ENCODE measurements around the gene PRDM13. TPM values are rescaled to one million over a fixed set of nuclear protein-coding genes. Genes with fewer than 3 reads are reported as not detected.

PRDM13 gene
- total and polyA plus RNA-seq, 9 of the 15 experiments (the other 6 are each of a cell fraction or from before 2014, with no cell fraction given), result not detected

DNA sequence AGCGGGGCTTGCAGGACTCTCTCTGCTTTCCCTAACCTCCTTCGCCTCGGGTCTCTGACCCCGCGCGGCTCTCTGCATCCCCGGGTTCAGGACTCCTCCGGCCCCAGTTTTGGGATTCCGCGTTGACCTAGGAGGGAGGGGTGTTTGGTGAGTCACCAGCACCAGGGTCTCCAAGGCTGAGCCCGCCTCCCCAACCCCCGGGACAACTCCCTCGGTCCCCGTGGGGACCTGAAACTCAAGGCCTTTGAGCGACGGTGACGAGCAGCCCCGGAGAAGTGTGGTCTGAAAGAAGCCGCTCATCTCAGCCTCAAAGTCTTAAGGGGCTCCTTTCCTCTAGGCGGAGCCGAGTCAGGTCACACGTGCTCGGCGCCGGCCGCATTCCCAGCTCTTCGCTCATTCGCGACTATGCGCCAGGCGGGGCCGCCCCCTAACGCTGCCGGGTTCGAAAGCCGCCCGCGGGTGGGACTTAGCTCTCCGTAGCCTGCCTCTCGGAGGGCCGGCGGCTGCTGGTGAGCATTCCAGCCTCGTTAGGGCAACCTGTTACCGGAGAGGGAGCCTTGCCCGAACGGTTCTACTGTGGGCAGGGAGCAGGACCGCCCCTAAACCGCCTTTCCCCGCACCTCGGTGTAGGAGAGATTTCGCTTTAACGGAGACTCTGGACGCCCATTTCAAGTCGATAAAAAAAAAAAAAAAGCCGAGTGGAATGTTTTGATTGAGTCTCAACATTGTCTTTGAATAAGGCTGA, 3.0 kb upstream of the PRDM13 start (continued):
- TF ChIP-seq, protein P1, sequence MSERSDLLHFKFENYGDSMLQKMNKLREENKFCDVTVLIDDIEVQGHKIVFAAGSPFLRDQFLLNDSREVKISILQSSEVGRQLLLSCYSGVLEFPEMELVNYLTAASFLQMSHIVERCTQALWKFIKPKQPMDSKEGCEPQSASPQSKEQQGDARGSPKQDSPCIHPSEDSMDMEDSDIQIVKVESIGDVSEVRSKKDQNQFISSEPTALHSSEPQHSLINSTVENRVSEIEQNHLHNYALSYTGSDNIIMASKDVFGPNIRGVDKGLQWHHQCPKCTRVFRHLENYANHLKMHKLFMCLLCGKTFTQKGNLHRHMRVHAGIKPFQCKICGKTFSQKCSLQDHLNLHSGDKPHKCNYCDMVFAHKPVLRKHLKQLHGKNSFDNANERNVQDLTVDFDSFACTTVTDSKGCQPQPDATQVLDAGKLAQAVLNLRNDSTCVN (CRISPR knock-in tag; IDR thresholded peaks at IDR 0.05), result no peak
- TF ChIP-seq ZNF75A (CRISPR knock-in tag; IDR thresholded peaks at IDR 0.05) (no peak), TEAD1 (CRISPR knock-in tag; IDR thresholded peaks at IDR 0.05) (0 out of 4 replicates have a peak, but pooled peaks of 1 of the 2 experiments have one; percentile 39), CHCHD3 (CRISPR knock-in tag; IDR thresholded peaks at IDR 0.05) (no peak), SRSF9 (IDR thresholded peaks at IDR 0.05; ENCODE audit: borderline replicate concordance, low read depth, low read length) (no peak), L3MBTL2 (IDR thresholded peaks at IDR 0.05) (peak; percentile 97)
- TF ChIP-seq, protein P2, sequence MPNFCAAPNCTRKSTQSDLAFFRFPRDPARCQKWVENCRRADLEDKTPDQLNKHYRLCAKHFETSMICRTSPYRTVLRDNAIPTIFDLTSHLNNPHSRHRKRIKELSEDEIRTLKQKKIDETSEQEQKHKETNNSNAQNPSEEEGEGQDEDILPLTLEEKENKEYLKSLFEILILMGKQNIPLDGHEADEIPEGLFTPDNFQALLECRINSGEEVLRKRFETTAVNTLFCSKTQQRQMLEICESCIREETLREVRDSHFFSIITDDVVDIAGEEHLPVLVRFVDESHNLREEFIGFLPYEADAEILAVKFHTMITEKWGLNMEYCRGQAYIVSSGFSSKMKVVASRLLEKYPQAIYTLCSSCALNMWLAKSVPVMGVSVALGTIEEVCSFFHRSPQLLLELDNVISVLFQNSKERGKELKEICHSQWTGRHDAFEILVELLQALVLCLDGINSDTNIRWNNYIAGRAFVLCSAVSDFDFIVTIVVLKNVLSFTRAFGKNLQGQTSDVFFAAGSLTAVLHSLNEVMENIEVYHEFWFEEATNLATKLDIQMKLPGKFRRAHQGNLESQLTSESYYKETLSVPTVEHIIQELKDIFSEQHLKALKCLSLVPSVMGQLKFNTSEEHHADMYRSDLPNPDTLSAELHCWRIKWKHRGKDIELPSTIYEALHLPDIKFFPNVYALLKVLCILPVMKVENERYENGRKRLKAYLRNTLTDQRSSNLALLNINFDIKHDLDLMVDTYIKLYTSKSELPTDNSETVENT (CRISPR knock-in tag; IDR thresholded peaks at IDR 0.05), result no peak
- TF ChIP-seq, protein P3, sequence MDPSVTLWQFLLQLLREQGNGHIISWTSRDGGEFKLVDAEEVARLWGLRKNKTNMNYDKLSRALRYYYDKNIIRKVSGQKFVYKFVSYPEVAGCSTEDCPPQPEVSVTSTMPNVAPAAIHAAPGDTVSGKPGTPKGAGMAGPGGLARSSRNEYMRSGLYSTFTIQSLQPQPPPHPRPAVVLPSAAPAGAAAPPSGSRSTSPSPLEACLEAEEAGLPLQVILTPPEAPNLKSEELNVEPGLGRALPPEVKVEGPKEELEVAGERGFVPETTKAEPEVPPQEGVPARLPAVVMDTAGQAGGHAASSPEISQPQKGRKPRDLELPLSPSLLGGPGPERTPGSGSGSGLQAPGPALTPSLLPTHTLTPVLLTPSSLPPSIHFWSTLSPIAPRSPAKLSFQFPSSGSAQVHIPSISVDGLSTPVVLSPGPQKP (CRISPR knock-in tag; IDR thresholded peaks at IDR 0.05), result no peak
- TF ChIP-seq, protein P4, sequence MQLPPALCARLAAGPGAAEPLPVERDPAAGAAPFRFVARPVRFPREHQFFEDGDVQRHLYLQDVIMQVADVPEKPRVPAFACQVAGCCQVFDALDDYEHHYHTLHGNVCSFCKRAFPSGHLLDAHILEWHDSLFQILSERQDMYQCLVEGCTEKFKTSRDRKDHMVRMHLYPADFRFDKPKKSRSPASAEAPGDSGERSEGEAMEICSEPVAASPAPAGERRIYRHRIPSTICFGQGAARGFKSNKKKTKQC (CRISPR knock-in tag; IDR thresholded peaks at IDR 0.05), result no peak; the same call in 1 of the 2 replicates
- TF ChIP-seq, protein P5, sequence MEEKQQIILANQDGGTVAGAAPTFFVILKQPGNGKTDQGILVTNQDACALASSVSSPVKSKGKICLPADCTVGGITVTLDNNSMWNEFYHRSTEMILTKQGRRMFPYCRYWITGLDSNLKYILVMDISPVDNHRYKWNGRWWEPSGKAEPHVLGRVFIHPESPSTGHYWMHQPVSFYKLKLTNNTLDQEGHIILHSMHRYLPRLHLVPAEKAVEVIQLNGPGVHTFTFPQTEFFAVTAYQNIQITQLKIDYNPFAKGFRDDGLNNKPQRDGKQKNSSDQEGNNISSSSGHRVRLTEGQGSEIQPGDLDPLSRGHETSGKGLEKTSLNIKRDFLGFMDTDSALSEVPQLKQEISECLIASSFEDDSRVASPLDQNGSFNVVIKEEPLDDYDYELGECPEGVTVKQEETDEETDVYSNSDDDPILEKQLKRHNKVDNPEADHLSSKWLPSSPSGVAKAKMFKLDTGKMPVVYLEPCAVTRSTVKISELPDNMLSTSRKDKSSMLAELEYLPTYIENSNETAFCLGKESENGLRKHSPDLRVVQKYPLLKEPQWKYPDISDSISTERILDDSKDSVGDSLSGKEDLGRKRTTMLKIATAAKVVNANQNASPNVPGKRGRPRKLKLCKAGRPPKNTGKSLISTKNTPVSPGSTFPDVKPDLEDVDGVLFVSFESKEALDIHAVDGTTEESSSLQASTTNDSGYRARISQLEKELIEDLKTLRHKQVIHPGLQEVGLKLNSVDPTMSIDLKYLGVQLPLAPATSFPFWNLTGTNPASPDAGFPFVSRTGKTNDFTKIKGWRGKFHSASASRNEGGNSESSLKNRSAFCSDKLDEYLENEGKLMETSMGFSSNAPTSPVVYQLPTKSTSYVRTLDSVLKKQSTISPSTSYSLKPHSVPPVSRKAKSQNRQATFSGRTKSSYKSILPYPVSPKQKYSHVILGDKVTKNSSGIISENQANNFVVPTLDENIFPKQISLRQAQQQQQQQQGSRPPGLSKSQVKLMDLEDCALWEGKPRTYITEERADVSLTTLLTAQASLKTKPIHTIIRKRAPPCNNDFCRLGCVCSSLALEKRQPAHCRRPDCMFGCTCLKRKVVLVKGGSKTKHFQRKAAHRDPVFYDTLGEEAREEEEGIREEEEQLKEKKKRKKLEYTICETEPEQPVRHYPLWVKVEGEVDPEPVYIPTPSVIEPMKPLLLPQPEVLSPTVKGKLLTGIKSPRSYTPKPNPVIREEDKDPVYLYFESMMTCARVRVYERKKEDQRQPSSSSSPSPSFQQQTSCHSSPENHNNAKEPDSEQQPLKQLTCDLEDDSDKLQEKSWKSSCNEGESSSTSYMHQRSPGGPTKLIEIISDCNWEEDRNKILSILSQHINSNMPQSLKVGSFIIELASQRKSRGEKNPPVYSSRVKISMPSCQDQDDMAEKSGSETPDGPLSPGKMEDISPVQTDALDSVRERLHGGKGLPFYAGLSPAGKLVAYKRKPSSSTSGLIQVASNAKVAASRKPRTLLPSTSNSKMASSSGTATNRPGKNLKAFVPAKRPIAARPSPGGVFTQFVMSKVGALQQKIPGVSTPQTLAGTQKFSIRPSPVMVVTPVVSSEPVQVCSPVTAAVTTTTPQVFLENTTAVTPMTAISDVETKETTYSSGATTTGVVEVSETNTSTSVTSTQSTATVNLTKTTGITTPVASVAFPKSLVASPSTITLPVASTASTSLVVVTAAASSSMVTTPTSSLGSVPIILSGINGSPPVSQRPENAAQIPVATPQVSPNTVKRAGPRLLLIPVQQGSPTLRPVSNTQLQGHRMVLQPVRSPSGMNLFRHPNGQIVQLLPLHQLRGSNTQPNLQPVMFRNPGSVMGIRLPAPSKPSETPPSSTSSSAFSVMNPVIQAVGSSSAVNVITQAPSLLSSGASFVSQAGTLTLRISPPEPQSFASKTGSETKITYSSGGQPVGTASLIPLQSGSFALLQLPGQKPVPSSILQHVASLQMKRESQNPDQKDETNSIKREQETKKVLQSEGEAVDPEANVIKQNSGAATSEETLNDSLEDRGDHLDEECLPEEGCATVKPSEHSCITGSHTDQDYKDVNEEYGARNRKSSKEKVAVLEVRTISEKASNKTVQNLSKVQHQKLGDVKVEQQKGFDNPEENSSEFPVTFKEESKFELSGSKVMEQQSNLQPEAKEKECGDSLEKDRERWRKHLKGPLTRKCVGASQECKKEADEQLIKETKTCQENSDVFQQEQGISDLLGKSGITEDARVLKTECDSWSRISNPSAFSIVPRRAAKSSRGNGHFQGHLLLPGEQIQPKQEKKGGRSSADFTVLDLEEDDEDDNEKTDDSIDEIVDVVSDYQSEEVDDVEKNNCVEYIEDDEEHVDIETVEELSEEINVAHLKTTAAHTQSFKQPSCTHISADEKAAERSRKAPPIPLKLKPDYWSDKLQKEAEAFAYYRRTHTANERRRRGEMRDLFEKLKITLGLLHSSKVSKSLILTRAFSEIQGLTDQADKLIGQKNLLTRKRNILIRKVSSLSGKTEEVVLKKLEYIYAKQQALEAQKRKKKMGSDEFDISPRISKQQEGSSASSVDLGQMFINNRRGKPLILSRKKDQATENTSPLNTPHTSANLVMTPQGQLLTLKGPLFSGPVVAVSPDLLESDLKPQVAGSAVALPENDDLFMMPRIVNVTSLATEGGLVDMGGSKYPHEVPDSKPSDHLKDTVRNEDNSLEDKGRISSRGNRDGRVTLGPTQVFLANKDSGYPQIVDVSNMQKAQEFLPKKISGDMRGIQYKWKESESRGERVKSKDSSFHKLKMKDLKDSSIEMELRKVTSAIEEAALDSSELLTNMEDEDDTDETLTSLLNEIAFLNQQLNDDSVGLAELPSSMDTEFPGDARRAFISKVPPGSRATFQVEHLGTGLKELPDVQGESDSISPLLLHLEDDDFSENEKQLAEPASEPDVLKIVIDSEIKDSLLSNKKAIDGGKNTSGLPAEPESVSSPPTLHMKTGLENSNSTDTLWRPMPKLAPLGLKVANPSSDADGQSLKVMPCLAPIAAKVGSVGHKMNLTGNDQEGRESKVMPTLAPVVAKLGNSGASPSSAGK (IDR thresholded peaks at IDR 0.05), result peak; percentile 90

All from K562 (cell line).